Activated naive CD8-positive, alpha-beta T cell treated with anti-CD3 and anti-CD28 coated beads, Interleukin-2, amount 50 U/mL, for 24 hours (primary cell): Measurements from ENCODE around the gene LBP.

Source experiments
- ATAC-seq: fragments of 150-1000 bp; cut with Tn5 transposase; one replicate; pipeline ENCODE4 v1.10.0; 2021
- DNase-seq: peaks from one replicate; pipeline ENCODE4 v3.0.0; 2021
- H3K27ac Mint-ChIP-seq: one replicate; pipeline ENCODE4 v1.8.0; 2021; ENCODE audit warnings: mild to moderate bottlenecking, mixed read lengths
- H3K27me3 Mint-ChIP-seq: one replicate; pipeline ENCODE4 v1.8.0; 2021; ENCODE audit warnings: mixed read lengths
- H3K36me3 Mint-ChIP-seq: one replicate; pipeline ENCODE4 v1.8.0; 2021; ENCODE audit warnings: low read depth, mixed read lengths
- H3K4me1 Mint-ChIP-seq: one replicate; pipeline ENCODE4 v1.8.0; 2021; ENCODE audit warnings: mixed read lengths
- H3K4me3 Mint-ChIP-seq: one replicate; pipeline ENCODE4 v1.8.0; 2021; ENCODE audit warnings: mild to moderate bottlenecking, moderate library complexity, mixed read lengths
- H3K9me3 Mint-ChIP-seq: one replicate; pipeline ENCODE4 v1.8.0; 2021; ENCODE audit warnings: mixed read lengths

The LBP gene

DNA sequence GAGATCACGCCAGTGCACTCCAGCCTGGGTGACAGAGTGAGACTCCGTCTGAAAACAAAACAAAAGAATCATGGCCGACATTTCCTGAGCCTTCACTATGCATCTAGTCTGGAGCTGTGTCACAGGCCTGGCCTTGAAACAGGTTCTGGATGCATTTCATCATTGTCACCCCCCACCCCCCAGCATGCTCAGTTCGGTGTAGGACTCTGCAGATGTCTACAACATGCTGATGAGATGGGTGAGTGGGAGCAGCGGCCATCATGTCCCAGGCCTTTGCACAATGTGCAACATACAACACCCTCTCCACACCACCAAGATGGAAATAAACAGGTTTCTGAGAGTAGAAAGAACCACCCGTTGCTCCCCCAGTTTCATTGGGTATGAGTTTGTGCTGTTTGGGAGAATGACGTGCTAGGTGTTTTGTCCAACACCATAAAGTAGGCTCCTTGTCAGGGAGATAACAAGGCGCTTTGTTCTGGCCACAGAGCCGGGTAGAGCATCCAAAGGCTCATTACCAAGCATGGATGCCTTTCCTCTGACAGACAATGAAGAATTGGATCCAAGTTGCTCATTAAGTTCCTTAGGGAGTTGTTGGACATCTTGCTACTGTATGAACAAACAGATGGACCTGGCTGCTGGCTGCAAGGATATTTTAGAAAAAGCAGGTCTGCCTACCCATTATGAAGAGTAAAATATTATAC lies 66.7 kb downstream of the LBP start:
- Mint-ChIP-seq H3K27ac (no peak overlapping the region), H3K4me3 (no peak overlapping the region), H3K9me3 (no peaks in the 10 kb centered on the region), H3K27me3 (no peaks in the 10 kb centered on the region), H3K4me1 (no peaks in the 10 kb centered on the region), H3K36me3 (peaks cover 55% of the 10 kb centered on the region)
- DNase-seq, result no peak
- no peak for ATAC-seq

- H3K4me1 Mint-ChIP-seq, result no peaks in the 10 kb centered on the region
- no peaks in the 10 kb centered on the region for H3K27me3 Mint-ChIP-seq
- ATAC-seq, result no peak
- peaks cover 63% of the 10 kb centered on the region for H3K36me3 Mint-ChIP-seq
- no peak for DNase-seq
- H3K4me3 Mint-ChIP-seq, result no peak overlapping the region
- H3K9me3 Mint-ChIP-seq, result no peaks in the 10 kb centered on the region
- no peak overlapping the region for H3K27ac Mint-ChIP-seq
Measured at GRCh38 chr20:38414769-38415450, 68.6 kb downstream of the LBP start.

DNA sequence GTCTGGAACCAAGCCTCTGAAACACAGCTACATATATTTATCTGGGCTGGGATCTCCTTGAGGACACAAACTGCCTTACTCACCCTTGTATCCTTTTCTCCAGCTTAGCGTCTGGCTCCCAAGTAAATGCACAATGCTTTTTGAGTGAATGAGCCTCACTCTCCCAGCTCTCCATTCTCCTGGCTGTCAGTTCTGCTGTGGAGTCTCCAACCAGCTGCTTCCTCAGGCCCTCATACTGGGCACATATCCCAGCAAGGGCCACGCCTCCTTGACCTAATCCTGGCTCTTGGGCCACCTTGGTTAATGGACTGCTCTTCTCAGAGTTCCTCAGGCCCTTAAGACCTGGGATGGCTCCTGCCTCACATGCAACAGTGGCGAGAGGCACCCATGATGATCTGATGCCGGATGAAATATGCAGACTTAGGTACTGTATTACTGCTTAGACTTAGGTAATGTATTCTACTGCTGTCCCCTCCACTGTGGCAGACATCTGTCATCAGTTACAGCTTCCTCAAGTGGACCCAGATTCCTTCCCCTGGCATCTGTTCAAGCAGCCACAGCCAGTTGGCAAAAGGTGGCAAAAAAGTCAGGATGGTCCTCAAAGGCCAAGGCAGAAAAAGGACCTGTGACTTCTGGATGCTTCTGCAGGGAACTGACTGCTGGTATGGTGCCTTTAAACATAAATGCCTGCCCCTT lies 72.4 kb downstream of the LBP start:
- Mint-ChIP-seq H3K36me3 (peaks cover 76% of the 10 kb centered on the region), H3K9me3 (no peaks in the 10 kb centered on the region), H3K4me1 (peaks cover 3% of the 10 kb centered on the region), H3K4me3 (no peak overlapping the region), H3K27ac (peak overlapping the region; percentile 54), H3K27me3 (no peaks in the 10 kb centered on the region)
- DNase-seq, result no peak
- ATAC-seq, result peak; percentile 18

DNA sequence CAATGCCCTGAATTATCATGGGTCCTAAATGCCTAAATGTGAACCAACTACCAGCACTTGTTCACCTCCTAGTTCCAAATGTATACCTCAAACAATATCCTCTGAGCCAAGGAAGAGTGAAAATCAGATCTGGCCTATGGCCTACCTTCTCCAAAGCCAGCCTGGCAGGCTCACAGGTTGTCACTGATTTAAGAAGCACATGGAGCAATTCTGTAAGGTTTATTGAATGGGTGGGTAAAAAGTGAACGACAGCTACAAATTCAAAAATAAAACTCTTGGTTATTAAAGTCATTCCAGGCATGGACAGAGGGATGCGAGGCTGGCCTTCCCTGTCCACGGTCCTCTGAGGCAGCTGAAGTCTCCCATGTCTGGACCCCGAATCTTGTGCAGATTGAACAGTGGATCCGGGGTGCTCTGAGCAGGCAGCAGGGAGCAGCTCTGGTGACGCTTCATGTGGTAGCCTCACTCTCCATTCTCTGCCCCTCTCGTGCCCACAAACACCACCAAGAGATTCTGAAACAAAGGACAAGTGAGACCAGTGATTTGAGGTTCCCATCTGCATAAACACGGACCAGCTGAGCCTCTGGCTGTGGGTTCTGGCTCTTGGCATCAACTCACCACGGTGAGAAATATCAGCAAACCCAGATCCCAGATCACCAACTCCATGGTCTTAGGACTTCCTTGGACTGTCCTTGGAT lies 74.3 kb downstream of the LBP start:
- DNase-seq (no peak), ATAC-seq (no peak)
- Mint-ChIP-seq H3K4me3 (no peak overlapping the region), H3K27ac (peak overlapping the region; percentile 52), H3K9me3 (no peaks in the 10 kb centered on the region), H3K36me3 (peaks cover 82% of the 10 kb centered on the region), H3K27me3 (no peaks in the 10 kb centered on the region), H3K4me1 (peaks cover 11% of the 10 kb centered on the region)

DNA sequence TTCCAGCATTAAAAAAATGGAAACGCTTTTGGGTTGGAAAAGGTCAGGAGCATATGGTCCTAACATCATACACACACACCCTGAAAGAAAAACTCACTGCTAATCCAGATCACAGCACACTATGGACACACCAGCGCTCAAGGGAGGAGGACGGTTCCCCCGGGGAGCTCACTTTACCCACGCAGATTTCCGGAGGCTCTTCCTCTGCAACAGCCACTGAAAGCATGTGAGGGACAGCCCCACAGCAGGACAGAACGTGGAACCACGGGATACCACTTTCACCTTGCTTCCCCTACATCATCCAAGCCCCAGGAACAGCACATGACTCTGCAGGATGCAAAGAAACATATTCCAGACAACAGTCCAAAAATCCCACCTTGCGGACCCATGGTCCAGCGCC lies 75.6 kb downstream of the LBP start:
- H3K27me3 Mint-ChIP-seq, result no peaks in the 10 kb centered on the region
- H3K9me3 Mint-ChIP-seq, result no peaks in the 10 kb centered on the region
- DNase-seq (no peak), ATAC-seq (no peak)
- peaks cover 22% of the 10 kb centered on the region for H3K4me1 Mint-ChIP-seq
- peaks cover 87% of the 10 kb centered on the region for H3K36me3 Mint-ChIP-seq
- no peak overlapping the region for H3K4me3 Mint-ChIP-seq
- H3K27ac Mint-ChIP-seq, result peak overlapping the region; percentile 37

- peak overlapping the region; percentile 11 for H3K27ac Mint-ChIP-seq
Measured at GRCh38 chr20:38423541-38423940, 77.3 kb downstream of the LBP start.

DNA sequence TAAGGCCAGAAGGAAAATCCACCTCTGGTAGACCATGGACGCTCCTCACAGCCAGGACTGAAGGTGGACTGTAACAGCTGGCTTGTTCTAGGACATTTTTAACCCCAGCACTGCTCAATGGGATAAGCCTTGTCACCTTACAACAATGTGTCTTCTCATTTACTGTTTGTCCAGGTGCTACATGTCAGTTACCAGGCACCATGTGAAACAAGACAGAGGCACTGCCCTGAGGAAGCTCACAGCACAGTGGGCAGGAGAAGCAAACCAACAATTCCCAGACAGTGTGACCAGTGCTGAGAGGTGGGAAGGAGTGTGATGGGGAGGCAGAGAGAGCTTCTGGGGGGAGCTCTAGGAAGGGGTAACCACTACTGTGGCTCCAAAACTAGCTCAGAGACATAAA lies 78.1 kb downstream of the LBP start:
- no peak overlapping the region for H3K4me3 Mint-ChIP-seq
- H3K36me3 Mint-ChIP-seq, result peaks cover 95% of the 10 kb centered on the region
- H3K9me3 Mint-ChIP-seq, result no peaks in the 10 kb centered on the region
- H3K27me3 Mint-ChIP-seq, result no peaks in the 10 kb centered on the region
- H3K27ac Mint-ChIP-seq, result peak overlapping the region; percentile 73
- no peak for ATAC-seq
- DNase-seq, result no peak
- H3K4me1 Mint-ChIP-seq, result peaks cover 47% of the 10 kb centered on the region

More at GRCh38 chr20:38423541-38423940, 77.3 kb downstream of the LBP start:
- no peak overlapping the region for H3K4me3 Mint-ChIP-seq
- H3K36me3 Mint-ChIP-seq, result peaks cover 92% of the 10 kb centered on the region
- ATAC-seq, result no peak
- peaks cover 38% of the 10 kb centered on the region for H3K4me1 Mint-ChIP-seq
- no peaks in the 10 kb centered on the region for H3K27me3 Mint-ChIP-seq
- no peak for DNase-seq
- no peaks in the 10 kb centered on the region for H3K9me3 Mint-ChIP-seq

DNA sequence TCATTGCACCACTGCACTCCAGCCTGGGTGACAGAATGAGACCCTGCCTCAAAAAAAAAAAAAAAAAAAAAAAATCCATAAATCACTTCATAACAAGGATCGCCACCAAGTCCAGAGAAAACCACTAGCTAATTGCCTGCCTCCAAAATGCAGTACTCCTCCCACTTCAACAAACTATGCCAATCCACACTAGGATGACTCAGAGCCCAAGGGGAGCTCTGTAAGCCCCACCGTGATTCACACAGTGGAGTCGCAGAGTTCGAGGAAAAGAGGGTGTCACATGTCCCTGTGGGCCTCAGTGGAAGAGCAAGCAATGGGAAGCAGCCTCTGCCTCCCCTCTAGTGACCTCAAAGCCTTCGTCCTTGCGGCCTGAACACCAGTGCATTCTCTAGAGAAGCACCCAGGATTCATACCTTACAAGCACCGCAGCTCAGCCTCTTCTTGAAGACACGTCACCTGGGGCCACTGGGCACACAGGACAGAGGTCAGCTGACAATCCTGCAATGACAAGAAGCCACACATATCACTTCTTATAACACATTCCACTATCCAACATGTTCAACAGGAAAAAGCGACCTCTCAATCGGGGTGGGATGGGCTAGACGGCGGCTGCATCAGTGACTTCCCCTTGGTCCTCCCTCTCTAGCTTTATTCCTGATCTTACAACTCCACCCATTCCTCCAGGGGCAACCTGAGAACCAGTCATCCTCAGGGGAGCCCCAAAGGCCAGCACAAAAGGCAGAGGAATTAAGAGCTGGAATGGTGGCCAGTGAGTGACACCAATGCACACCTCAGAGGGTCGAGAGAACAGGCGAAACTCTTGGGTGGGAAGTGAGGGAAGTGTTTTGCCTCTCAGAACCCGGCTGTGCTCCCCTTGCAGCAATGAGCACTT lies 80.0 kb downstream of the LBP start:
- peak overlapping the region; percentile 62 for H3K27ac Mint-ChIP-seq
- H3K36me3 Mint-ChIP-seq, result peaks cover 90% of the 10 kb centered on the region
- no peaks in the 10 kb centered on the region for H3K9me3 Mint-ChIP-seq
- H3K4me3 Mint-ChIP-seq, result peak overlapping the region; percentile 8
- peaks cover 61% of the 10 kb centered on the region for H3K4me1 Mint-ChIP-seq
- H3K27me3 Mint-ChIP-seq, result no peaks in the 10 kb centered on the region
- peak; percentile 90 for ATAC-seq
- peak; percentile 35 for DNase-seq
